Loucy (cell line): ENCODE results near the gene ARHGAP4.

ENCODE experiments used
- EZH2phosphoT487 ChIP-seq: fragments of 200-600 bp; IDR thresholded peaks from 2 replicates; pipeline ENCODE4 v1.6.1; 2018; ENCODE audit warnings: antibody characterized with exemption, mild to moderate bottlenecking, moderate library complexity, borderline replicate concordance
- TF ChIP-seq, protein P1 (sequence below): fragments of 200-600 bp; sonication (generic); conservative IDR thresholded peaks from 2 replicates; pipeline ENCODE4 v1.5.1; 2014; ENCODE audit warnings: mild to moderate bottlenecking, antibody characterized with exemption, low read length

DNA sequence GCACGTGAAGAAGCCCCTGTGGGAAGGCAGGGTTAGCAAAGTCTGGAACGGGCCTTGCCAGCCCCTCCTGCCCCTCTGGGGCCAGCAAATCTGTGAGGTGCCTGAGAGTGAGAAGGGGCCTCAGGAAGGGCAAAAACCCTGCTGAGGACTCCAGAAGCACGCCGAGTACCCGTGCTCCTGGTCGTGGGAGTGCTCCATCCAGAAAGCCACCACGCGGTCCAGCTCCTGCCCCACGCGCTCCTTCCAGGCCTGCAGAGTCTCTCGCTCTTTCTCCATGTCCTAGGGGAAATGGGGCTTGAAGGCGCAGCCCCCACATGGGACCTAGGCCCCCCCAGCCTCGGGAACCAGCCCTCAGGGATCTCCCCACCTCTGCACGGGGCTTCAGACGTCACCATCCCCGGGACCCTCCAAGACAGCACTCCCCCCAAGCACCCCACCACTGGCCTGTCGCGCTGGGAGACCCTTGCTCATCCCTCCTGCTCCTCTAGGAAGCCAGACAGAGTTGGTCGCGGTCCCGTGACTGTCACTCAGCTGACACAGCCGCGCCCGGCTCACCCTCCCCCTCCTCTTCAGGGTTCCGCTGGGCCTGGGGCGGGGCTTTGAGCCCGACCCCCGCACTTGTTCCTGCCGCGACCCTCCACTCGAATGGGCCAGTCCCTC lies 18.2 kb upstream of the ARHGAP4 start, which contains the start of gene RENBP:
- TF ChIP-seq, protein P1, sequence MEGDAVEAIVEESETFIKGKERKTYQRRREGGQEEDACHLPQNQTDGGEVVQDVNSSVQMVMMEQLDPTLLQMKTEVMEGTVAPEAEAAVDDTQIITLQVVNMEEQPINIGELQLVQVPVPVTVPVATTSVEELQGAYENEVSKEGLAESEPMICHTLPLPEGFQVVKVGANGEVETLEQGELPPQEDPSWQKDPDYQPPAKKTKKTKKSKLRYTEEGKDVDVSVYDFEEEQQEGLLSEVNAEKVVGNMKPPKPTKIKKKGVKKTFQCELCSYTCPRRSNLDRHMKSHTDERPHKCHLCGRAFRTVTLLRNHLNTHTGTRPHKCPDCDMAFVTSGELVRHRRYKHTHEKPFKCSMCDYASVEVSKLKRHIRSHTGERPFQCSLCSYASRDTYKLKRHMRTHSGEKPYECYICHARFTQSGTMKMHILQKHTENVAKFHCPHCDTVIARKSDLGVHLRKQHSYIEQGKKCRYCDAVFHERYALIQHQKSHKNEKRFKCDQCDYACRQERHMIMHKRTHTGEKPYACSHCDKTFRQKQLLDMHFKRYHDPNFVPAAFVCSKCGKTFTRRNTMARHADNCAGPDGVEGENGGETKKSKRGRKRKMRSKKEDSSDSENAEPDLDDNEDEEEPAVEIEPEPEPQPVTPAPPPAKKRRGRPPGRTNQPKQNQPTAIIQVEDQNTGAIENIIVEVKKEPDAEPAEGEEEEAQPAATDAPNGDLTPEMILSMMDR: no peak
- TF ChIP-seq EZH2phosphoT487: no peak
